Activated CD4-positive, alpha-beta T cell treated with anti-CD3 and anti-CD28 coated beads for 48 hours (primary cell): Measurements from ENCODE around the gene RPS23.

Experiments
- DNase-seq: peaks from one replicate; pipeline ENCODE4 v3.0.0-alpha.2; 2020

RPS23 gene

DNA sequence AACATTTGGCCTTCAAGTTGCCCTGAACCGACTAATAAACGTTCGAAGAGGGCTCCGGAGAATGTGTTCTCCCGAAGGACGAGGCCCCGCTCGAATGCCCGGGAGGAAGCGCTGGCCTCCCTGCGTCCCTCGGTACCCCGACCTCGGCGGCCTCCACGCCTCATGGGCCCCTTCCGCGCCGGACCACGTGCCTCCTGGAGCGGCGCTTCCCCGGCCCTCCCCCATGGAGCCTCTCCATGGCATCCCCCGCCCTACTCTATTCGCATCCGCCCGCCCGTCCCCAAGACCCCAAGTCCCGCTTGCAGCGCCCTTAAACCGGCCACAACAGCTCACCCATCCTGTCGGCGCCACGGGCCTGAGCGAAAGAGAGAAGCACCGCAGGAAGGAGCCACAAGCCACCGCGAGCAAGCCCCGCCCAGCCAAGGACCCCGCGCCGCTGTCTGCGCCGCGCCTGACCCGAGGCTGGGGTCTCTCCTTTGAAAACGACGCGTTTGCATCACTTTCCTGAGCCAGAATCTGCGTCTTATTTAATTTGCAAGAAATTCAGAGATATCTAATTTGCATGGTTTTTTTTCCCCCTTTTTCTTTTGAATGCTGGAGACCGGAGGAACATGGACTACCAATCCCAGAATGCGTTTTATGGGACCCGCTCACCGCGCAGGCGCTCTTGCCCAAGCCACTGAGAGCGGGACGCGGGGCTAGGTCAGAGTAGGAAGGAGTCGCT, at the start of gene RPS23:
Gene RPS23 (minus strand): TSS at position 368 of the 724 bp plus-strand sequence. CDS start 31 bp downstream, at position 337.
- DNase-seq, result peak; percentile 92

DNA sequence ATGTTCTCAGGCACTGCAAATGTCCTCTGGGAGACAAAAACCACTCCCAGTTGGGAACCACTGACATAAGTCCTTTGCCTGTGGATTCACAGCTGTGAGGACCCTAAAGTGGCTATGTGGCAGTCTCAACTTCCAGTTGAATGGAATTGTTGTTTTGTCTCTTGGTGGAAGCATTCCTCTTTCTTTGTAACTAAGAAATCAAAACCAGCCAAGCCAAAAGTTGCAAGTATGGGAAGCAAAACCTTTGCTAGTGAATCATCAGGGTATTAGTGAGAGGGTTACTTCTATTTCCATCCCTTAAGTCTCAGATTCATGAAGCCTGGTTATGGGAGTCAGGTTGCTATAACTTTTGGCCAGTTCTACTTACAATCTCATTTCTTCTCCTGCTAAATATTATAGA, 49.8 kb upstream of the RPS23 start:
- no peak for DNase-seq

- no peak for DNase-seq
These were observed 47.8 kb upstream of the RPS23 start for GRCh38 chr5:82325996-82326395.

- DNase-seq, result no peak
These were observed 47.0 kb upstream of the RPS23 start for GRCh38 chr5:82325155-82325554.

DNA sequence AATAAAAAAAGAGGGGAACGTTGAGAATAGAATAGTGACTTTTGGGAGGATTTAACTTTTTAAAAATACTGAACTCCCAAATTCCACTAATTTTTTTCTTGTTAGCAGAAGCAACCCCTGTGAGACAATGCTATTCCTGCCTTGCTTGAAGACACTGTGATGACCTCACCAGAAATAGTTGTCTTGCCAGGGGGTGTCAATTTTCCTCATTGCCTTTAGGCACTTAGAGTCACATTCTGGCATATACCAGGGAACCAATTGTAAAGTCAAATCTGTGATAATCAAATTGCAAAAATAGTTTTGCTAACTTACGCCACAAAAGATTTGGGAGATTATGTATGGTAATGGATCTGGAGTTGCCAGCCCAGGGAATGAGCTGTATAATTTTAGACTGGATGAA, 42.8 kb upstream of the RPS23 start:
- DNase-seq, result no peak

GRCh38 chr5:82319651-82320376, 41.7 kb upstream of the RPS23 start:
- no peak for DNase-seq

GRCh38 chr5:82319192-82319591, 41.0 kb upstream of the RPS23 start:
- no peak for DNase-seq

GRCh38 chr5:82314964-82315758, 37.0 kb upstream of the RPS23 start:
- no peak for DNase-seq

GRCh38 chr5:82313016-82313415, 34.9 kb upstream of the RPS23 start:
- no peak for DNase-seq

- peak; percentile 65 for DNase-seq
These were observed 34.3 kb upstream of the RPS23 start for GRCh38 chr5:82312373-82312856.

GRCh38 chr5:82309091-82309531, 31.0 kb upstream of the RPS23 start:
- DNase-seq, result no peak

DNA sequence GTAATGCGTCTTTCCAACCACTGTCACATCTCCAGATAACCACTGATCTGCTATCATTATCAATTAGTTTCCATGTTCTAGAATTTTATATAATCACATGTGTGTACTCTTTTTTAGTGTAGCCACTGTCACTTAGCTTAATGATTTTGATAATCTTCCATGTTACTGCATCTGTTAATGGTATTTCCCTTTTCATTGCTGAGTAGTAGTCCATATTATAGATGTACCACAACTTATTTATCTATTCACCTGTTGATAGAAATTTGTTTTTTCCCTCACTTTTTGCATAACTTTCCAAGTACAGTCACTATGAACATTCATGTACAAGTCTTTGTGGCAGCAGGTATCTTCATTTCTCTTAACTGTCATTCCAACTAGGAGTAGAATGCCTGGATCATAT, 30.3 kb upstream of the RPS23 start:
- no peak for DNase-seq

DNA sequence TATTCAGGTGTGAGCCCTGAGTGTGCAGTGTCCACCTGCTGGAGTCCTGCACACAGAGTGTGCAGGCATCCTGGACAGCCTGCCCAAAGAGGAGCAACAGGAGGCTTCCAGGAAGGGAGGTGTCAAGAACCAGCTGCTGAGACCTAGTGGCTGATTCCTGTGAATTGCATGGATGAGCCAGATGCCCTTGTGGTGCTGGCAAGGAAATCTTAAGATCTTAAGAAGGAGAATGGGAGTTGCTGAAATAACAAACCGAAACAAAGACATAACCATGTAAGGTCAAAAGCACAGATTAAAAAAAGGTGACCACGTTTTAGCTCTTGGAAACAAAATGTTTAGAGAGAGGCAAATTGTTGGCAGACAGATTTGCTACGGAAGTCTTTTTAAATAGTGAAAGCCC, 29.3 kb upstream of the RPS23 start:
- no peak for DNase-seq

DNA sequence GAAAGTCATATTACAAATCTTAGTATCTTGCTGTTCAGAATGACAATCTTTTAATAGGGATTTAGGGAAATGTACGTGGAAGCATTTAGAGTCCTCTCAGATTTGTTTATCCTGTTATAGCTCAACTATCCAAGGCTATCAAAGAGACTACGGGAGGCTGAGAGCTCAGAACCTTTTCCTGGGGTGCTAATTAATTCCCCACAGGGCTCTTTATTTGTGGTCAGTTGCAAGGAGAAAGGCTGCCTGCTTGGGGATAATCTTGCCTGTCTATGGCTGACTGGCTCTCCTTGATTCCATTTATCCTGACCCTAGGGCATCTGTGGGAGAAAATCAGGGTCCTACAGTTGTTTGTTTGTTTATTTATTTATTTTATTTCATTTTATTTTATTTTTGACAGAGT, 28.0 kb upstream of the RPS23 start:
- no peak for DNase-seq

- DNase-seq, result no peak
These were observed 23.0 kb upstream of the RPS23 start for GRCh38 chr5:82301190-82301589.

- no peak for DNase-seq
These were observed 20.5 kb upstream of the RPS23 start for GRCh38 chr5:82298668-82299067.

GRCh38 chr5:82297711-82298110, 19.6 kb upstream of the RPS23 start:
- DNase-seq, result no peak

DNA sequence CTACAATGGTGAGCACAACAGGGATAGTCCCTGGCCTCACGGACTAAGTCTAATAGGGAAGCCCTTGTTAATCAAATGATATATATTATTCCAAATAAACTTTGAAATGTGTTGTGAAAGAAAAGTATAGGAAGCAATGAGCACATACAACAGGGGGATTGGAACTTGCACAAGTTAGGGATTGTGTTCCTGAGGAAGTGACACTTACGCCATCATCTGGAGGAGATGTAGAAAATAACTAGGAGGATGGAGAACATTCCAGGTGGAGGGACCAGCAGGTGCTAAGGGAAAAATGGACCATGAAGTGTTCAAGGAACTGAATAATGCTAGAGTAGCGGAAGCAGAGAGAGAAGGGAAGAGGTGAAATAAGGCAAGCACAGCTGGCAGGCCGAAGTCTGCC, 18.8 kb upstream of the RPS23 start:
- DNase-seq, result no peak

GRCh38 chr5:82295959-82296531, 17.9 kb upstream of the RPS23 start:
- no peak for DNase-seq

- DNase-seq, result no peak
These were observed 17.0 kb upstream of the RPS23 start for GRCh38 chr5:82295144-82295543.

GRCh38 chr5:82291420-82291819, 13.3 kb upstream of the RPS23 start:
- DNase-seq, result no peak

GRCh38 chr5:82290908-82291307, 12.8 kb upstream of the RPS23 start:
- no peak for DNase-seq

DNA sequence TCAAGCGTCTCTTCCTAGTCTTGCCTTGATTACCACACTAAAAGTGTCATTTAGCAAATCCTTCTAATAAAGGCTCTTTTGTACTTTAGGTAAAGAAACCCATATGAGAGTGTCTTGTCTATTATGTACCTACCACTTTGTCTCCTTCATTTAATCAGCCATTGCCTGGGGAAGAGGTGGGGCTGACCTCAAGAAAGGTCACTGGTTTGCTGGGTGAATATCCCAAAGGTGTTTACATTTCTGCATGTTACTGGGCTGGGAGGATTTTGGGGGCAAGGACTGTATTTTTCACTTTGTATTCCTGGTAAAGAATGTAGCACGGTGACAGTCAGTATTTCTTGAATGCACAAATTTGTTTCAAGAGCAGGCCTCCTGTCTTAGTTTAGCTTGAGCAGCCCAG, 11.9 kb upstream of the RPS23 start:
- DNase-seq, result no peak
